ENCODE data around the gene ABCA3. TPM values are rescaled to one million over a fixed set of nuclear protein-coding genes. Genes with fewer than 3 reads are reported as not detected.

Gene ABCA3
- total RNA-seq, 4 donors from 2014 or later, result 7.5 to 27.5 (median 12.3) TPM

DNA sequence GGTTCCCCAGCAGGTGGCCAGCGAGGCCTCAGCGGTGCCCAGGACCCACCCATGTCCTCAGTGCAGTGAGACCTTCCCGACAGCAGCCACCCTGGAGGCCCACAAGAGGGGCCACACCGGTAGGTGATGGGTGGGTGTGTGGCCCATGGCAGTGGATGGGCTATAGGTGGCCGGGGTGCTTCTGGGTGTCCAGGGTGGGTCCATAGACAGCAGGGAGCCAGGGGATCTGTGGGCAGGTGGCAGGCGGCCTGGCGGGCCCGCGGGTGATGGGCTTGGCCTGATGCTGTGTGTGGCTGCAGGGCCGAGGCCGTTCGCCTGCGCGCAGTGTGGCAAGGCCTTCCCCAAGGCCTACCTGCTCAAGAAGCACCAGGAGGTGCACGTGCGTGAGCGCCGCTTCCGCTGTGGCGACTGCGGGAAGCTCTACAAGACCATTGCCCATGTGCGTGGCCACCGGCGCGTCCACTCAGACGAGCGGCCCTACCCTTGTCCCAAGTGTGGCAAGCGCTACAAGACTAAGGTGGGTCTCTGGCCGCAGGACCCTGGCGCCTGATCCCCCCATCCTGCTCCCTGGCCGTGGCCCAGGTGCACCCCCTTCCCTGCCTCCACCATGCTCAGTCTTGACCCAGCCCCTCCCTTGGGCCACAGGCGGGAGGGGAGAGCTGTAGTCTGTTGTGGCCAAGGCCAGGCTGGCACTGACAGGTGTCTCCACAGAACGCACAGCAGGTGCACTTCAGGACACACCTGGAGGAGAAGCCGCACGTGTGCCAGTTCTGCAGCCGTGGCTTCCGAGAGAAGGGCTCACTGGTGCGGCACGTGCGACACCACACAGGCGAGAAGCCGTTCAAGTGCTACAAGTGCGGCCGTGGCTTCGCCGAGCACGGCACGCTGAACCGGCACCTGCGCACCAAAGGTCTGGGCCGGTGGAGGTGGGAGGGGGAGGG is 106.4 kb downstream of the ABCA3 start:
- H3K27me3 ChIP-seq, result peaks cover 65% of the 10 kb centered on the region
- H3K4me3 ChIP-seq, result no peak overlapping the region
- TF ChIP-seq, protein P1, sequence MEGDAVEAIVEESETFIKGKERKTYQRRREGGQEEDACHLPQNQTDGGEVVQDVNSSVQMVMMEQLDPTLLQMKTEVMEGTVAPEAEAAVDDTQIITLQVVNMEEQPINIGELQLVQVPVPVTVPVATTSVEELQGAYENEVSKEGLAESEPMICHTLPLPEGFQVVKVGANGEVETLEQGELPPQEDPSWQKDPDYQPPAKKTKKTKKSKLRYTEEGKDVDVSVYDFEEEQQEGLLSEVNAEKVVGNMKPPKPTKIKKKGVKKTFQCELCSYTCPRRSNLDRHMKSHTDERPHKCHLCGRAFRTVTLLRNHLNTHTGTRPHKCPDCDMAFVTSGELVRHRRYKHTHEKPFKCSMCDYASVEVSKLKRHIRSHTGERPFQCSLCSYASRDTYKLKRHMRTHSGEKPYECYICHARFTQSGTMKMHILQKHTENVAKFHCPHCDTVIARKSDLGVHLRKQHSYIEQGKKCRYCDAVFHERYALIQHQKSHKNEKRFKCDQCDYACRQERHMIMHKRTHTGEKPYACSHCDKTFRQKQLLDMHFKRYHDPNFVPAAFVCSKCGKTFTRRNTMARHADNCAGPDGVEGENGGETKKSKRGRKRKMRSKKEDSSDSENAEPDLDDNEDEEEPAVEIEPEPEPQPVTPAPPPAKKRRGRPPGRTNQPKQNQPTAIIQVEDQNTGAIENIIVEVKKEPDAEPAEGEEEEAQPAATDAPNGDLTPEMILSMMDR (IDR thresholded peaks at IDR 0.05), result no peak
- TF ChIP-seq POLR2A (IDR thresholded peaks at IDR 0.05) (no peak), EP300 (IDR thresholded peaks at IDR 0.05) (no peak), POLR2AphosphoS5 (IDR thresholded peaks at IDR 0.05) (no peak)
- 97% methylated on average over 14 of the region's 51 CpGs; no CpG with 5 or more reads in 1 of the 2 donors for WGBS, 2 donors (ENCODE audit: low coverage in 1 of 2)
- no peaks in the 10 kb centered on the region for H3K9me3 ChIP-seq
- peaks cover 0 to 70% of the 10 kb centered on the region in 2 donors for H3K36me3 ChIP-seq
- H3K27ac ChIP-seq, result no peak overlapping the region
- H3K4me1 ChIP-seq, result peaks cover 6 to 28% (median 17%) of the 10 kb centered on the region in 3 donors
- ATAC-seq, result no peak

DNA sequence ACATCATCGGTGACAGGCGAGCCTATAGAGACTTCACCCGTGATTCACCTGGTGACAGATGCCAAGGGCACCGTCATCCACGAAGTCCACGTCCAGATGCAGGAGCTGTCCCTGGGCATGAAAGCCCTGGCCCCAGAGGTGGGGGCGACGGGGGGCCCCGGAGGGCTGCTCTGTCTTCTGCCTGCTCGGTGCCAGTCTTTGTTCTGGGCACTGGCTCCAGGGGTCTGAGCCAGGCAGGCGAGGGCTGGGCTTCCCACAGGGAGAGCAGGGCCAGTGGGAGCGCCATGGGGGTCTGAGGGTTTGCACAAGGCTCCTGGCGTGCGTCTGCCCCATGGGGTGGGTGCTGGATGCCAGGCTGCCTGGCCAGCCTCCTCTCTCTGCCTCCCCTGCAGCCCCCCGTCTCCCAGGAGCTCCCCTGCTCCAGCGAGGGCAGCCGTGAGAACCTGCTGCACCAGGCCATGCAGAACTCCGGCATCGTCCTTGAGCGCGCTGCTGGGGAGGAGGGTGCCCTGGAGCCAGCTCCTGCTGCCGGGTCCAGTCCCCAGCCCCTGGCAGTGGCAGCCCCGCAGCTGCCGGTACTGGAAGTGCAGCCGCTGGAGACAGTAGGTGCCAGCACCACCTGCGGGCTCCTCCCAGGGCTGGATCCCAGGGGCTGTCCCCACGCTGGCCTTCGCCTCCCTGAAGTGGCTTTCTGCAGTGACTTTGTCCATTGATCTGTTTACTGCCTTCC is 107.3 kb downstream of the ABCA3 start:
- ATAC-seq, result no peak
- H3K4me1 ChIP-seq, result peaks cover 6 to 25% (median 17%) of the 10 kb centered on the region in 3 donors
- WGBS, 2 donors (ENCODE audit: low coverage in 1 of 2), result no CpG with 5 or more reads among the region's 28 CpGs
- H3K27ac ChIP-seq, result no peak overlapping the region
- H3K36me3 ChIP-seq, result peaks cover 0 to 79% of the 10 kb centered on the region in 2 donors
- no peaks in the 10 kb centered on the region for H3K9me3 ChIP-seq
- H3K27me3 ChIP-seq, result peaks cover 63% of the 10 kb centered on the region
- H3K4me3 ChIP-seq, result no peak overlapping the region
- no peak for TF ChIP-seq POLR2AphosphoS5 (IDR thresholded peaks at IDR 0.05)
- TF ChIP-seq, protein P1 (IDR thresholded peaks at IDR 0.05), result no peak
- no peak for TF ChIP-seq EP300 (IDR thresholded peaks at IDR 0.05)
- TF ChIP-seq POLR2A (IDR thresholded peaks at IDR 0.05), result no peak

DNA sequence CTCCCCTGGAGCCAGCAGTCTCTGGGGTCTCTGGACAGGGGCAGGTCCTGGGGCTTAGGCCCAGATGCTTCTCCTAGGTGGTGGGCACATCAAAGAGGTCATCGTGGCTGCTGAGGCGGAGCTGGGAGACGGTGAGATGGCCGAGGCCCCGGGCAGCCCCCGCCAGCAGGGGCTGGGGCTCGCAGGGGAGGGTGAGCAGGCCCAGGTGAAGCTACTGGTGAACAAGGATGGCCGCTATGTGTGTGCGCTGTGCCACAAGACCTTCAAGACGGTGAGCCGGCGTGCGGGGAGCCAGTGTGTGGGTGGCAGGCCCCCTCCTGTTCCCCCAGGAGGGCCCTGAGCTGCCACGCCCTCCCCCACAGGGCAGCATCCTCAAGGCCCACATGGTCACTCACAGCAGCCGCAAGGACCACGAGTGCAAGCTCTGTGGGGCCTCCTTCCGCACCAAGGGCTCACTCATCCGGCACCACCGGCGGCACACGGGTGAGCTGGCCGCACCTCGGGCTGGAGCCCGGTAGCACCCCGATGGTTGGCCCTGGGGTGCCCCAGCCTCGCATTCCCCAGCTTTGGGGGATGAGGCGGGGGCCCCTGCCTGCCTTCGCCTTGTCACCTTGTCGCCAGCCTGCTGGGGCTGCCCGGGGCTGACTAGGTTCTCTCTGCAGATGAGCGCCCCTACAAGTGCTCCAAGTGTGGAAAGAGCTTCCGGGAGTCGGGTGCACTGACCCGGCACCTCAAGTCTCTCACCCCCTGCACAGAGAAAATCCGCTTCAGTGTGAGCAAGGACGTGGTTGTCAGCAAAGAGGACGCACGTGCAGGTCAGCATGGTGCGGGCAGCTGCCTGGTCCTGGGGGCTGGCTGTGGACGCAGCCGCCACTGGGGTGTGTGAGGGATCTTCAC is 108.2 kb downstream of the ABCA3 start:
- Histone ChIP-seq H3K9me3 (no peaks in the 10 kb centered on the region), H3K27me3 (peaks cover 55% of the 10 kb centered on the region), H3K27ac (no peak overlapping the region), H3K36me3 (peaks cover 0 to 87% of the 10 kb centered on the region in 2 donors), H3K4me3 (no peak overlapping the region), H3K4me1 (peaks cover 6 to 17% (median 14%) of the 10 kb centered on the region in 3 donors)
- ATAC-seq, result no peak
- WGBS, 2 donors (ENCODE audit: low coverage in 1 of 2), result 70% methylated on average over 2 of the region's 41 CpGs; no CpG with 5 or more reads in 1 of the 2 donors
- TF ChIP-seq POLR2AphosphoS5 (IDR thresholded peaks at IDR 0.05), result no peak
- TF ChIP-seq, protein P1 (IDR thresholded peaks at IDR 0.05), result no peak
- TF ChIP-seq EP300 (IDR thresholded peaks at IDR 0.05), result no peak
- TF ChIP-seq POLR2A (IDR thresholded peaks at IDR 0.05), result no peak

DNA sequence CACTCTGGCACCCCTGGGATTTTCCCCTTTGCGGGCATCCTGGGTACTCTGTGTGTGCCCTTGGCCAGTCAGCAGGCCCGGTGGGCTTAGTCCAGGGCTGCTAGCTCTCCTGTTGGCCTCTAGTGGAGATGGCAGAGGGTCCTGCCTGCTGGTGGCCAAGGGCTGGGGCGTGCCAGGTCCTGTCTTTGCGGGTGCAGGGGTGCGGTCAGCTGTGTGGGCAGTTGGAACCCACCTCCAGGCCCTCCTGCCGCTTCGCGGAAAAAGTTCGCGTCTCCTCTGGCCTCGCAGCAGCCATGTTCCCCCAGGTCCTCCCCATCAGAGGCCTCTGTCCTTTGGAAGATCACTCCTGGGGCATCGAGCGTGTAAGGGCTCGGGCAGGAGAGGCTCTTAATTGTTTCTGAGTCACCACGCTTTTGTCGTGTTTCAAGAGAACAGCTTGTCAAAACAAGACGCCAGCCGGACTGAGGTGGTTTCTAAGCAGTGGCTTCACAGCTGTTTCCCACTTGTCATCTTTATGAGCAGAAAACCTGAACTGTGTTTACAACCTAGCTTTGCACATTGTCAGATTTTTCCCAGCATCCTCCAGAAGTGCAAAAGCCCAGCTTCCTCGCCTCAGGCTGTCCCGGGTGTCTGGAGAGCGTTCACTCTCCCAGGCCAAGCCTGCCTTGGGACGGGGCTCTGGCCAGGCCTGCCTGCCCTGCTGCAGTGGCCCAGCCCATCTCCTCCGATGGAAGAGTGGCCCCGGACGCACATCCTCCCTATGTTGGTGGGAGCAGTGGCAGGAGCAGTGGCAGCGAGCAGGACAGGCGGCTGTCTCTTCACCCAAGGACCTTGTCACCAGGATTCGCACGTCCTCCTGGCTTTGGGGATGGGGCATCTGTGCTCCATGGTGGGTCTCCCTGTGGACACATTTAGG is 109.3 kb downstream of the ABCA3 start:
- TF ChIP-seq EP300 (IDR thresholded peaks at IDR 0.05) (no peak), POLR2A (IDR thresholded peaks at IDR 0.05) (no peak), POLR2AphosphoS5 (IDR thresholded peaks at IDR 0.05) (no peak)
- TF ChIP-seq, protein P1 (IDR thresholded peaks at IDR 0.05), result no peak
- H3K36me3 ChIP-seq, result peaks cover 0 to 95% of the 10 kb centered on the region in 2 donors
- WGBS, 2 donors (ENCODE audit: low coverage in 1 of 2), result 49 to 80% methylated on average over 3 to 7 of the region's 29 CpGs

More for the DNA sequence above, 109.3 kb downstream of the ABCA3 start:
- Histone ChIP-seq H3K9me3 (no peaks in the 10 kb centered on the region), H3K27ac (no peak overlapping the region), H3K4me1 (peaks cover 0 to 17% (median 6%) of the 10 kb centered on the region in 3 donors), H3K27me3 (peaks cover 44% of the 10 kb centered on the region), H3K4me3 (no peak overlapping the region)
- no peak for ATAC-seq

All from gastroesophageal sphincter (tissue), 4 donors.